GM12865 (cell line): ENCODE results near the gene GUCA2A.

ENCODE experiments used
- DNase-seq: peaks from one replicate; pipeline ENCODE4 v3.0.0; 2010; ENCODE audit warnings: low read depth
- H3K4me3 ChIP-seq: 2 replicates; pipeline ENCODE4 v1.5.1; 2011; ENCODE audit warnings: mild to moderate bottlenecking, low read depth, low read length, control low read depth
- TF ChIP-seq, protein P1 (sequence below): IDR thresholded peaks from 2 replicates; pipeline ENCODE4 v1.5.1; 2011; ENCODE audit warnings: low read length, control low read depth, low read depth, inconsistent platforms; ENCODE audit not compliant: insufficient read depth; ENCODE audit errors: missing control alignments

Gene GUCA2A

GRCh38 chr1:42163536-42164503 lies 725 bp downstream of the GUCA2A start:
- TF ChIP-seq, protein P1, sequence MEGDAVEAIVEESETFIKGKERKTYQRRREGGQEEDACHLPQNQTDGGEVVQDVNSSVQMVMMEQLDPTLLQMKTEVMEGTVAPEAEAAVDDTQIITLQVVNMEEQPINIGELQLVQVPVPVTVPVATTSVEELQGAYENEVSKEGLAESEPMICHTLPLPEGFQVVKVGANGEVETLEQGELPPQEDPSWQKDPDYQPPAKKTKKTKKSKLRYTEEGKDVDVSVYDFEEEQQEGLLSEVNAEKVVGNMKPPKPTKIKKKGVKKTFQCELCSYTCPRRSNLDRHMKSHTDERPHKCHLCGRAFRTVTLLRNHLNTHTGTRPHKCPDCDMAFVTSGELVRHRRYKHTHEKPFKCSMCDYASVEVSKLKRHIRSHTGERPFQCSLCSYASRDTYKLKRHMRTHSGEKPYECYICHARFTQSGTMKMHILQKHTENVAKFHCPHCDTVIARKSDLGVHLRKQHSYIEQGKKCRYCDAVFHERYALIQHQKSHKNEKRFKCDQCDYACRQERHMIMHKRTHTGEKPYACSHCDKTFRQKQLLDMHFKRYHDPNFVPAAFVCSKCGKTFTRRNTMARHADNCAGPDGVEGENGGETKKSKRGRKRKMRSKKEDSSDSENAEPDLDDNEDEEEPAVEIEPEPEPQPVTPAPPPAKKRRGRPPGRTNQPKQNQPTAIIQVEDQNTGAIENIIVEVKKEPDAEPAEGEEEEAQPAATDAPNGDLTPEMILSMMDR: no peak
- no peak for DNase-seq
- no peak overlapping the region for H3K4me3 ChIP-seq

- DNase-seq: no peak
- TF ChIP-seq, protein P1: no peak
- H3K4me3 ChIP-seq: no peak overlapping the region
Observed at GRCh38 chr1:42163114-42163513, 1.4 kb downstream of the GUCA2A start.

GRCh38 chr1:42162181-42162580 lies 2.4 kb downstream of the GUCA2A start:
- no peak overlapping the region for H3K4me3 ChIP-seq
- TF ChIP-seq, protein P1: no peak
- DNase-seq: no peak

GRCh38 chr1:42158189-42158588 lies 6.4 kb downstream of the GUCA2A start:
- no peak overlapping the region for H3K4me3 ChIP-seq
- DNase-seq: no peak
- TF ChIP-seq, protein P1: no peak

- DNase-seq: peak; percentile 12
- no peak overlapping the region for H3K4me3 ChIP-seq
- TF ChIP-seq, protein P1: no peak
Observed at GRCh38 chr1:42157667-42158066, 6.9 kb downstream of the GUCA2A start.

- no peak overlapping the region for H3K4me3 ChIP-seq
- DNase-seq: no peak
- TF ChIP-seq, protein P1: no peak
Observed at GRCh38 chr1:42155362-42155761, 9.2 kb downstream of the GUCA2A start.
